NCI-H1694 treated with DMSO at 0.1 percent for 48 hours (cell line): Measurements from ENCODE around the gene HEATR5A.
"Not testable (repeated sequence)": the region's sequence is repeated elsewhere in the genome, so short reads cannot be mapped to it uniquely, and the experiment has no call there.

Experiments
- DNase-seq: peaks from one replicate; lab custom pipeline; 2025; lab: John Stamatoyannopoulos, UW

HEATR5A gene

DNA sequence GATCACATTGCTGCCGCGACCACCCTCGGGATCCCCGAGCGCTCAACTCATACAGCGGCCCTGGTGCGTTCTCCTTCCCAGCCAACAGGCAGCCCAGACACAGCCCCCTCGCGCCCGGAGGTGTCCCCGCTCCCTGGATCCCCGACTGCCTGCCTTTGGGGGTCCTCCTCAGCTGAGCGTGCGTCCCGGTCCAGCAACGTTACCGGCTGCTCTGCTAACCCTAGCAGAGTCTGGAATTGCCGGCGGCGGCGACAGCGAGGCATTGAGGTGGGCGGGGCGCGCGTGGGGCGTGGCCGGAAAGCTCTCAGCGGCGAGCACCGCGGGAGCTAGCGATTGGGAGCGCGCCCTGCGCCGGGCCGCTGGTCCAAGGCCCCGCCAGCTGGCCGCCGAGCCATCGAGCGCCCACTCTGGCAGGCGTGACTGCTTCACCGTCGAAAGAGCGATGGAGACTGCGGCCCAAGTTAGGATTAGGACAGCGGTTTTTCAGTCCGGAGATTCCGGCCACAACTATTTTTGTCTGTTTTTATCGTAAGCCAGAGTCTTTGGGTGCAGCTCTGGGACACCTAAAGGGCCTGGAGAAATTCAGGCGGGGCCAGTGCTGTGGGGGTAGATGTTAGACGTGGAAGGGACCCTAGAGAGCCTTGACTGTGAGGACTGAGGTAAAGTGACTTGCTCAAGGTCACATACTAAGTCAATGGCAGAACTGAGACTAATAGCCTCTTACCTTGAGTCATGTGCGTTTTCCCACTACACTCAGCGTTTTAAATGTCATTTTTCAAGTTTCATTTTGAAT, at the start of gene HEATR5A:
TSS of gene HEATR5A (minus strand) at position 232 of the 793 bp plus-strand sequence. CDS start 17,575 bp downstream, outside the sequence.
- peak; percentile 76 for DNase-seq

DNA sequence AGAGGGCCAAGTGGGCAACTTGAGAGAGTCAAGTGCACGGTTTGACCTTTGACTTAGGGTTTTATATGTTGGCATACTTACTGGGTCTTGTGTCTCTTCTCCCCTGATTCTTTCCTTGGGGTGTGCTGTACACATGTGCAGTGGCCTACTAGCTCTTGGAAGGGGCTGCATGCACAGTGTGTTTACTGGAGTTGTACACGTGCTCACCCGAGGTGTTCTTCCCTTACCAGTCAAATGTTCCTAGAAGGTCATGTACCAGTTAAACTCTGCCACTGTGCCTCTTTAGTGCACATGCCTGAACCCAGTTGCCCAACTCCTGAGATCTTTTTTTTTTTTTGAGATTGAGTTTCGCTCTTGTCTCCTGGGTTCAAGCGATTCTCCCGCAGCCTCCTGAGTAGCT, 46.2 kb upstream of the HEATR5A start:
- no peak for DNase-seq

DNA sequence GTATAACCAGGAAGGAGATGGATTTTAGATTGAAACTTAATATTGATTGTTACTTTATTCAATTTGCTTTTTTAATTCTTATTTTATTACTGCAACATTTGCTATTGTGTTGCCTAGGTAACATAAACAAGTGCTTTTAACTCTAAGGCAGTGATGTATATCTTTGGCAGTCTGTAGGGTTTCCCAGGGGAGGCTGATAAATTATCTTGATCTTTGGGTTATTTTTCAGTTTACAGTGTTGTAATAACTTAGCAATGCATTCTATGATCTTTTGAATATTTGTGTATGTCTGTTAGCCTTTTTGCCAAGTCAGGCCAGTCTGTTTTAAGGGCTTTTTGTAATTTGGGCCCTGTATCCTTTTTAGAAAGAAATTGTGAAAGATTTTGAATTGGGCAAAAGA, 44.8 kb upstream of the HEATR5A start:
- no peak for DNase-seq

DNA sequence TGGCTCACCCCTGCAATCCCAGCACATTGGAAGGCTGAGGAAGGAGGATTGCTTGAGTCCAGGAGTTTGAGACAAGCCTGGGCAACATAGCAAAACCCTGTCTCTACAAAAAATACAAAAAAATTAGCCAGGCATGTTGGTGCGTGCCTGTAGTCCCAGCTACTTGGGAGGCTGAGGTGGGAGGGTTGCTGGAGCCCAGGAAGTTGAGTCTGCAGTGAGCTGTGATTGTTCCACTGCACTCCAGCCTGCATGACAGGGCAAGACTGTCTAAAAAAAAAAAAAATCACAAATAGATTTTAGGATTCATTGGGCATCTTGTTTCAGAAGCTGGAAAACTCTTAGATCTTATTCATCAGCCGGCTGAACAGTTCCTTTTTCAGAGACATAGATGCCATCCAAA, 42.1 kb upstream of the HEATR5A start:
- DNase-seq, result not testable (repeated sequence)

DNA sequence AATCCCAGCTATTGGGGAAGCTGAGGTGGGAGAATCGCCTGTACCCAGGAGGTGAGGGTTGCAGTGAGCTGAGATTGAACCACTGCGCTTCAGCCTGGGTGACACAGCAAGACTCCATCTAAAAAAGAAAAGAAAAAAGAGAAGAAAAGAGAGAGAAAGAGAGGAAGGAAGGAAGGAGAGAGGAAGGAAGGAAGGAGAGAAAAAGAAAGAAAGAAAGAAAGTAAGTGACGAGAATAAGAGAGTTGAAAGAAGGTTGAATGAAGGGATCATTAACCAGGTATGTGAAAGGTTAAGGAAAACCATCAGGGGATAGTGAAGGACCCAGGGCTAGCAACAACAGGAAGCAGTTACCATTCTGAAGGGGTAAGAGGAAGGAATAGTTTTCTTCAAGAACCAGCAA, 41.2 kb upstream of the HEATR5A start:
- no peak for DNase-seq

DNA sequence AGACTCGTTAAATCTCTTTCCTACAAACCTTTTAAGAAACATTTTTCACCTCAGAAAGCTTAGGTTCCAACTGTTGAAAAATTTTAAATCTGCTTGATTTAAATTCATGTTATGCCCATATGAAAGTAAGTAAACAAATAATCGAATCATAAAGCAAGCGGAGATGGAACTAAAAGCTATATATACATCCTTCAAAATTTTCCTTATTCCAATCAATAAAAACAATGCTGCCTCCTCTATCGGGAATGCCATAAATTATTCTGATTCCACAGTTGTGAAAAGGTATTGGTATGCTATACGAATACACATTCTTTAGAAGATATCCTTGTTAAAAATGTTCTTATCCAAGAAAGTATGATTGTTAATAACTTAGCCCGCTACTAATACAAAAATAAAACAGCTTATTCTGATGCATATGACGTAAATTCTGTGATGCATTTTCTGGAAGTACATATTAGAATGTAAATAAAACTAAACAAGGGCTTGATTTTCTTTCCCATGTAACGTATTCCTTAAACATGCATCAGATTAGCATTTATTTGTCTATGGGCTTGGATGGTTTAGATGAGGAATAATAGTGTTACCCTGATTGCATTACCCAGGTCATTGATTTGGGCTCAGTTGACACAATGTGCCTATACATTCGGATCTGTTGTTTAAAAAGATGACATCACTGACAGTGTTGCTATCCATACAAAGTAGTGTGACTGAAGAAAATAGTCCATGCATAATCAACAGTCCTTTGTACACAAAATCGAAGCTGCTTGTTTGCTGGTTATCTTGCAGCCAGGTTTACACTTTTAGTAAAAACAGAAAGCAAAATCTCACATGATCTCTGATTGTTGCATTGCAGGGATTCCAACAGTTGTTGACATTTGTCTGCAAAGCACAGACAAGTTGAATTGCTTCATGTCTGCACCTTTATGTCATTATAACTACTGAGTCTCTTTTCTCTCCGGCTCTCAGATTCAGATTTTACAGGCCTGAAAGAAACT, 37.6 kb upstream of the HEATR5A start:
- DNase-seq, result no peak

DNA sequence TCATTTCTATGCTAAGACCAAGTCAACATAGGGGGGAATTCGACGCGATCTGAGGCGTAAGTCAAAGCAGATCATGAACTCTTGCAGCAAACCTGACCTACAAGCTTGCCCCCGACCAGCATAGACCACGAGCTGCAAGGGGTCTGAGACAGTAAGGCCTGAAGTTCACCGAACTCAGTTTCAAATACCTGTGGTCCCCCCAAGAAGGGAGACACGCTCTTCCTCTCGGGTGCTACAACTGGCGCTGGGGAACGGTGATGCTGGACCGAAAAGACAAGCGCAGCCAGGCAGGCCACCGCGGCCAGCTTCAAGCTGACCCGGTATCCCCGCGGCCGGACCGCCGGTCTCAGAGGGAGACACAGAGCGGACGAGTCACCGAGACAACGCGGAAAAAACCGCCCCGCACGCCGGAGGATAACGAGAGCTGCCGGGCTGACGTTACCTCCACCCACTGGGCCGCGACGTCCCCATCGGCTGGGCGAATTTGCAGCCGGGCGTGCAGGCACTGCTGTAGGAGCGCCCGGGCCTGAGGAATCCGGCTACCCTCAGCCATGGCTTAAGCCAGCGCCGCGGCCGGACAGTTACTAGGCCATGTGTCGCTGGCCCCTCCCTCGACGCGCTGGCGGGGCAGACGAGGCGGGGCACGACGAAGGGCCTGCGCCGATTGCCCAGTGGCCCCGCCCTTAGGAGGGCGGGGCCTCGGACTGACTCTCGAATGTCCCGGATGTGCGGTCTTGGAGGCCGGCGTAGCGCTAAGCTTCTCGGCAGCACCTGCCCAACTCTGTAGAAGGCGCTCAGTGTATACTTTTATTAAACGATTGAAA, 36.7 kb upstream of the HEATR5A start, which contains the start of gene DTD2:
TSS of gene DTD2 (minus strand) at position 666 of the 824 bp plus-strand sequence. CDS start at position 553, 113 bp downstream.
- peak; percentile 86 for DNase-seq

DNA sequence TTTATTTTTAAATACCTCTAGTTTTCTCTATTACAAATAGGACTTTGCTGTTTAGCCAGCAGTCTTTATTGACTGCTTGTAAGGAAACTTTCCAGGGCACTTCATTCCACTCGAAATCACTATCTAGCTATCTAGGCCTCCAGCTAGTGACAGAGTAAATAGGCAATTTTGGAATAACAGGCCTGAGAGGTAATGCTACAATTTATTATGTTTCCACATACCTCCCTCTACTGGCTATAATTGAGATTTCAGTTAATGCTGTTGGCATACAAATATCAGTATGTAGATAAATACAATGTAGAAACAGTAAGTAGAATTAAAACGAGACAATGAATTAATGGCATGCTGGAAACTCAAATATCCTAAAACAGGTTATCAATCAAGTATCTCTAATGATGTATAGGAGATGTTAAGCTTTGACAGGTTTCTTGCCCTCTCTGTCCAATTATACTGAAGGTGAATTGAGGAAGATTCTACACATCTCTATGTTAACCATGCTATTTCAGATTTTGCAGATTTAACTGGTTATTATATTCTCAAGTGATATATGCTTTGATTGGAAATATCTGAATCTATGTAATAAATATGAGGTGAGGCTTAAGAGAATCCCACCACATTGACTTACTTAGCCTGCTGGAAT, 29.7 kb upstream of the HEATR5A start:
- DNase-seq, result peak; percentile 52

DNA sequence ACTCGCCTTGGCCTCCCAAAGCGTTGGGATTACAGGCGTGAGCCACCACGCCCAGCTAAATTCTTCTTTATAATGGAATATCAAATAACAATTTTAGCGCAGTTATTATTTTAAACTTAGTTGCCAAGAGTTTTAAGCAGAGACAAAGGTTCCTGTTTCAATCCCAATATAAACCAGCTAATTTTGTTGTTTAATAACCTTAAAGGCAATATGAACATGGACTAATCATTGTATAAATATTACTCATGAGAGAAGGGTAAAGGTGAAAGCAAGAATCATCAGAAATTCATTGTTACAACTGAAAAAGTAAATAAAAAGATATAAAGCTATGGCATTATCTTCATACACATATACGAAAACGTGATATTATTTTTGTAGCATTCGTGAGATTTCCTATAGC, 28.8 kb upstream of the HEATR5A start:
- no peak for DNase-seq

DNA sequence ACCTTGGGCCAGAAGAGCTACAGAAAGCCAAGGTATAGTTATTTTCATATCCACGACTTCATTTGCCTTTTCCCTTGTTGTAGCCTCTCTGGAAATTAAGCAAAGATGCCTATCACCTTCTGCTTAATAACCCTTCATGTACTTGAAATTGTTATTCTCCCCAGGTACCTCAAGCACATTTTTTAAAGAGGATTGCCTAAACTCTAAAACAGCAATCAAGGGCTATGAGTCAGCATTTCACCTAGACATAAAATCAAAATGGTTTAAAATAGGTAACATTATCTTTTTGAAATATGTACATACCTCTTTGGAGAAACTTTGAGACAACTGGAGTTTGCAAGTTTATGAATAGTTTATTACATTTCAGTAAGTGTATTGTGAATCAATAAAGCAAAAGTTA, 25.4 kb upstream of the HEATR5A start:
- no peak for DNase-seq

DNA sequence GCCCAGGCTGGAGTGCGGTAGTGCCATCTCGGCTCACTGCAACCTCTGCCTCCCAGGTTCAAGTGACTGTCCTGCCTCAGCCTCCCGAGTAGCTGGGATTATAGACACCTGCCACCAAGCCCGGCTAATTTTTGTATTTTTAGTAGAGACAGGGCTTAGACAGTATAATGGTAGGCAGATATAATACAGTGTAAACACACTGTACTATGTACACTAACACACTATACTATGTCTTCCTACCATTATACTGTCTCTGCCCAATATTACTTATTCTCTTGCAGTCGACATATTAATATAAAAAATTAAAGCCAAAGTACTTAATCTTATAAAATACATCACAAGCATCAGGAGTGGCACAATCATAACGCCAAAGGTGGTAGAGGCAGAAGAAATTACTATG, 21.9 kb upstream of the HEATR5A start:
- no peak for DNase-seq

DNA sequence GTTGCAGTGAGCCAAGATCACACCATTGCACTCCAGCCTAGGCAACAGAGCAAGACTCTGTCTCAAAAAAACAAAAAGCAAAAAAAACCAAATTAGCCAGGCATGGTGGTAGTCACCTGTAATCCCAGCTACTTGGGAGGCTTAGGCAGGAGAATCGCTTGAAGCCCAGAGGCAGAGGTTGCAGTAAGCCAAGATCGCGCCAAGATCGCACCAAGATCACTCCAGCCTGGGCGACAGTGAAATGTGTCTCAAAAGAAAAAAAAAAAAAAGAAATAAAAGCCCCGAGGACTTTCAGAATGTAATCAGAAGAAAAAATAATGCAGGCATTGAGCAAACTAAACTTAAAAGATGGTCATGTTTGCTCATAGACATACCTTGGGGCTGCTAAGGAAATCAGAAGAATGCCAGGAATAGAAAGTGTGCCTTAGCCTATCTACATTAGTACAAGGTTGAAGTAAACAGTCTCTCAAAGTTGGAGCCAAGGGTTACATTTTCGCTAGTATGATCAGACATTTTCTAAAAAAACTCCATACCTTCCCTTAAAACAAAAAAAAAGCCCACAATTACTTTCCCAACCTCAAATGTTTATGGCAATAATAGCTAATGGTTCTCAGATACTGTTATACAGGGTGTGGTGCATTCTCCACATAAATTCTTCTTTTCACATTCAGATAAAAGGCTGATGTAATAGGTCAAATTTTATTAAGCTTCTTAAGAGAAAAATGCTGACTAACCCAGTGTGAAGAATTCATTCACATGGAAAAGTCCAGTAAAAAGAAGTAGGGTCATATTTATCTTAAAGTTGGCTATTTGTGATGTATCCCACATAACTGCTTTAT, 21.1 kb upstream of the HEATR5A start:
- no peak for DNase-seq

DNA sequence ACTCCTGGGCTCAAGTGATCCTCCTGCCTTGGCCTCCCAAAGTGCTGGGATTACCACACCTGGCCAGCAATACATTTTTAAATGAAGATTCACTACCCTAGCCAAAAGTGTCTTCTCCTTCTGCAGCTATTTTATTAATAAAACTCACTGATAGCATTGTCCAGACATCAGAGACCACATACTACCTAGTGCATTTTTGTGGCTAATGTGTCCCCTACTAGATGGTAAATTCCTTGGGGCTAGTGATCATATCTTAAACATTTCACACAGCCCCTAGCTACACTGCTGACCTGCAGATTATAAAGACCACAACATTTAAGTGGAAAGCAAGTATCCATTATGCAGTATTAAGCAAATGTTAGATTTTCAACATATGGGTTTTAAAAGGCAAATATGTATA, 19.9 kb upstream of the HEATR5A start:
- DNase-seq, result no peak

DNA sequence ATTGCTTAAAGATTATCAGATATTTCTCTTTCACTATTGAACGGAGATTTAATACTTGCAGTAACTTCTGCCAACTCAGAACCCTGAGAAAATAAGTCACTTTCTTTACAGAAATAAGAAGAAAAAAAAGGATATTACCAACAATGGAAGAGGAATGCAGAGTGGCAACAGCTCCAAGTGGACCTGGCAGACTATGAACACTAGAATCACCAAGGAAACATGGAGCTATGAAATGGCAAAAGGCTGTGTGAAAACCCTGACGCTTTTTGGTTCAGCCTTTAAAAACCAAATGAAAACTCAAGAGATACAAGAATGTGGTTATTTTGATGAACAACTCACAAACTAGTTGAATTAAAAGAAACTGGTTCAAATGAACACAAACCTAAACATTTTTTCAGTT, 19.2 kb upstream of the HEATR5A start:
- DNase-seq, result no peak

DNA sequence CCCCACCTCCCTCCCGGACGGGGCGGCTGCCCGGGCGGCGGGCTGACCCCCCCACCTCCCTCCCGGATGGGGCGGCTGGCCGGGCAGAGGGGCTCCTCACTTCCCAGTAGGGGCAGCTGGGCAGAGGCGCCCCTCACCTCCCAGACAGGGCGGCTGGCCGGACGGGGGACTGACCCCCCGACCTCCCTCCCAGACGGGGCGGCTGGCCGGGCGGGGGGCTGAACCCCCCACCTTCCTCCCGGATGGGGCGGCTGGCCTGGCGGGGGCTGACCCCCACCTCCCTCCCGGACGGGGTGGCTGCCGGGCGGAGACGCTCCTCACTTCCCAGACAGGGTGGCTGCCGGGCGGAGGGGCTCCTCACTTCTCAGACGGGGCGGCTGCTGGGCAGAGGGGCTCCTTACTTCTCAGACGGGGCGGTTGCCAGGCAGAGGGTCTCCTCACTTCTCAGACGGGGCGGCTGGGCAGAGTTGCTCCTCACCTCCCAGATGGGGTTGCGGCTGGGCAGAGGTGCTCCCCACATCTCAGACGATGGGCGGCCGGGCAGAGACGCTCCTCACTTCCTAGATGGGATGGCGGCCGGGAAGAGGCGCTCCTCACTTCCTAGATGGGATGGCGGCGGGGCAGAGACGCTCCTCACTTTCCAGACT, 16.8 kb upstream of the HEATR5A start:
- not testable (repeated sequence) for DNase-seq

DNA sequence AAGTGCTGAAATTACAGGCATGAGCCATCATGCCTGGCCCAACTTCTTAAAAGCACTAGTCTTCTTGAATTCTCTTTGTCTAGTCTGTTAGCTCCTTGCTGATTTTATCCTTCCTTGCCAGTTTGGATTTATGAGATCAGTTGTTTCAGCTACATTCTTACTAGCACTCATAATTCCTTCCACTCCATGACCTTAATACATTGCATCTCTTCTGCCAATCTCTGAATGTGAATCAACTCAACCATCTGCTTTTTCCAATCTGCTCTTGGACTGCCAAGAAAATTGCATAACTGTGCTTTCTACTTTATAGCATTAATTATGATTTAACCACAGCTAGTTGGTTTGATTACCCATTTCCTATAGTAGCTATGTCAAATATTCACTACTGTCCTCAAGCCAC, 14.9 kb upstream of the HEATR5A start:
- no peak for DNase-seq

DNA sequence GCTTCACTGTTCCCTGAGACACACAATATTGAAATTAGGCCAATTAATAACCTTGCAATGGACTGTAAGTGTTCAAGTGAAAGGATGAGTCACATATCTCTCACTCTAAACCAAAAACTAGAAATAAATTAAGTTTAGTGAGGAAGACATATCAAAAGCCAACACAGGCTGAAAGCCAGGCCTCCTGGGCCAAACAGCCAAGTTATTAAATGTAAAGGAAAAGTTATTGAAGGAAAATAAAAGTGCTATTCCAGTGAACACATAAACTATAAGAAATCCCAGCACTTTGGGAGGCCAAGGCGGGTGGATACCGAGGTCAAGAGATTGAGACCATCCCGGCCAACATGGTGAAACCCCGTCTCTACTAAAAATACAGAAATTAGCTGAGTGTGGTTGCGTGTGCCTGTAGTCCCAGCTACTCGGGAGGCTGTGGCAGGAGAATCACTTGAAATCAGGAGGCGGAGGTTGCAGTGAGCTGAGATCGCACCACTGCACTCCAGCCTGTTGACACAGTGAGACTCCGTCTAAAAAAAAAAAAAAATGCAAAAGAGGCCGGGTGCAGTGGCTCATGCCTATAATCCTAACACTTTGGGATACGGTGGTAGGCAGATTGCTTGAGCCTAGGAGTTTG, 10.4 kb upstream of the HEATR5A start:
- DNase-seq, result no peak

DNA sequence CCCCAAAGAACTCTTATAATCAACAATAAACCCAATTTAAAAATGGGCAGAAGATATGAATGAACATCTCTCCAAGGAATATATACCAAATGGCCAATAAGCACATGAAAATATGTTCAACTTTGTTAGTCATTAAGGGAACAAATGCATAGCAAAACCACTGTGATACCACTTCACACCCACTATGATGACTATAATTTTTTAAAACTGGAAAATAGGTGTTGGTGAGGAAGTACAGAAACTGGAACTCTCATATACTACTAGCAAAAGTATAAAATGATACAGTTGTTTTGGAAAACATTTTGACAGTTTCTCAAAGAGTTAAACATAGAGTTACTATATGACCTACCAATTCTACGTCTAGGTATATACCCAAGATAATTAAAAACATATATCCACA, 9.4 kb upstream of the HEATR5A start:
- no peak for DNase-seq

DNA sequence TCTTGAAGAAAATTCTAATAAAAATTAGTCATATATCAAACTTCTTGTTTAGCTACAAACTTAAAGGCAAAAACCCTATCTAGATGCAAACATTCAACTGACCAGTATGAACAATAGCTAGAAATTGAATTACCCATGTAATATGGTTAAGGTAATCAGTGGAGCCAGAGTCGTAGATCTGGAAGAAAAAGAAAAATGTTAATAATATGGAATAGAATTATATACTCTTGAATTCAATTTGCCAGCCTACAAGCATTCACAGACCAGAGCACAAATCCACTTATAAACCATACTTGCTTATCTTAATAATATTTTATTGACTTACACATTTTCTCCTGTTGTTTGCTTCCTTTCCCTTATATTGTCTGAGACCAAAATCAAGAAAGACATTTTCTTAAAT, 7.7 kb upstream of the HEATR5A start:
- DNase-seq, result no peak

DNA sequence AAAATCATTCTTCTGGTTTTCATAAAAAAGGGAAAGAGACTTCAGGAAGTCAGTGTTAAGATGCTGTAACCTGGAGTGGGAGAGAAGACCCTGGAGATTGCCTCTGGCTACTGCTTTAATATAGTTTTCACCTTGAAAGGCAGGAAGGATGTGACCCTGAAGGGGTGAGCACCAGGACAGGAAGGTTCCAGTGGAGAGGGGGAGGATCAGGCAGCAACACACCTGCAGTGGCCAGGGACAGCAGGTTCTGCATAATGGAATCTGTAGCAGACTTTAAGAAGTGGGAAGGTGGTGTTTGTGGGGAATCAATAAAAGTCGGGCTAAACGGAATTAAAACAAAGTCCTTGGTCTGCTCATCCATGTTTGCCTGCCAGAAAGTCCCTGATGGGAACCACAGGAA, 6.3 kb upstream of the HEATR5A start:
- no peak for DNase-seq
